HFFc6 (cell line): ENCODE results near the gene GNA14. TPM values are rescaled to one million over a fixed set of nuclear protein-coding genes. Genes with fewer than 3 reads are reported as not detected.

Experiments
- DNase-seq: peaks from one replicate; pipeline ENCODE4 v3.0.0-alpha.2; 2018
- H3K27ac Mint-ChIP-seq: 2 replicates; pipeline ENCODE4 v1.8.0; 2020; ENCODE audit warnings: mild to moderate bottlenecking, mixed read lengths
- H3K27me3 Mint-ChIP-seq: 2 replicates; pipeline ENCODE4 v1.8.0; 2021; ENCODE audit warnings: mild to moderate bottlenecking, moderate library complexity, mixed read lengths; ENCODE audit not compliant: insufficient read depth
- H3K36me3 Mint-ChIP-seq: 2 replicates; pipeline ENCODE4 v1.8.0; 2021; ENCODE audit warnings: low read depth, mixed read lengths
- H3K4me1 Mint-ChIP-seq: 2 replicates; pipeline ENCODE4 v1.8.0; 2020; ENCODE audit warnings: low read depth, mixed read lengths
- H3K4me3 Mint-ChIP-seq: 2 replicates; pipeline ENCODE4 v1.8.0; 2020; ENCODE audit warnings: mild to moderate bottlenecking, moderate library complexity, mixed read lengths
- H3K9me3 Mint-ChIP-seq: 2 replicates; pipeline ENCODE4 v1.8.0; 2020; ENCODE audit warnings: mild to moderate bottlenecking, mixed read lengths
- total RNA-seq, 6 experiments: library from RNA; stranded (reverse); fragmentation: NEBNext Ultra II Directional; extraction: Animal tissue kit (Norgen Biotek cat#: 25700); gene quantifications; 2 replicates in 1 of 6; 3 replicates in 5 of 6; pipeline ENCODE4 v1.2.3, GENCODE V29; 2021
- TF ChIP-seq, protein P1 (sequence below): fragments of 200-600 bp; sonication (generic); IDR thresholded peaks from 2 replicates; pipeline ENCODE4 v1.5.0; 2021; ENCODE audit warnings: antibody characterized with exemption, mild to moderate bottlenecking

The GNA14 gene
- total RNA-seq, 6 experiments from 2014 or later = not detected

DNA sequence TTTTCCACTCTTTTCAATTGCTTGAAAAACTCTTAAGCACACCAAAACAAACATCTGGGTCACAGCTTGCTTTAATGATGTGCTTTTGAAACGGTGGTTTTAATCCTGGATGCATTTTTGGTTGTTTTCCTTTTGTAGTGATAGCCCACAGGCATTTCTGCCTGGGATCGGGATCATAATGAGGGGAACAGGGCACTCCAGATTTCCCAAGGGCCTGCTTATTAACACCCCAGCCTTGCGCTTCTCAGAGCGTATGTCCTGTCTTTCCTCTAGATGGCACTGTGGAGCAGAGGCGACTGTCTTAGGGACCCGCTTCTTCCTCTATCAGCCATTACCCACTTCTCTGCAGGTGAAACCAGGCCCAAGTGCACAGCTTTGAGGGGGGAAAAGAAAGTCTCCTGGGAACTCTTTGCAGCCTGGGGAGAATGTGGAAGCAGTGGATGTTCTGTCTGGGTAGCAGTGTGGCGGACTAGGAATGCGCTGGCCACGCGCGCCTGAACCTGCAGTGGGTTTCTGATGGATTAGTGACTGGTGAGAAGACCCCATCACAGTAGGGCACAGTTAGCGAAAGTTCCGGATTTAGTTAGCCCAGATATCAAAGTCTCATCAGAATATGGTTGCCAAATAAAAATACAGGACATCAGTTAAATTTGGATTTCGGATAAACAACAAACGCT is 190.1 kb downstream of the GNA14 start:
- H3K27ac Mint-ChIP-seq = no peak overlapping the region
- H3K9me3 Mint-ChIP-seq = peaks cover 4% of the 10 kb centered on the region; the same call in 1 of the 2 replicates
- DNase-seq = peak; percentile 48
- H3K4me1 Mint-ChIP-seq = peaks cover 31% of the 10 kb centered on the region
- no peaks in the 10 kb centered on the region for H3K36me3 Mint-ChIP-seq
- peak overlapping the region; percentile 2; the same call in 1 of the 2 replicates for H3K4me3 Mint-ChIP-seq
- TF ChIP-seq, protein P1, sequence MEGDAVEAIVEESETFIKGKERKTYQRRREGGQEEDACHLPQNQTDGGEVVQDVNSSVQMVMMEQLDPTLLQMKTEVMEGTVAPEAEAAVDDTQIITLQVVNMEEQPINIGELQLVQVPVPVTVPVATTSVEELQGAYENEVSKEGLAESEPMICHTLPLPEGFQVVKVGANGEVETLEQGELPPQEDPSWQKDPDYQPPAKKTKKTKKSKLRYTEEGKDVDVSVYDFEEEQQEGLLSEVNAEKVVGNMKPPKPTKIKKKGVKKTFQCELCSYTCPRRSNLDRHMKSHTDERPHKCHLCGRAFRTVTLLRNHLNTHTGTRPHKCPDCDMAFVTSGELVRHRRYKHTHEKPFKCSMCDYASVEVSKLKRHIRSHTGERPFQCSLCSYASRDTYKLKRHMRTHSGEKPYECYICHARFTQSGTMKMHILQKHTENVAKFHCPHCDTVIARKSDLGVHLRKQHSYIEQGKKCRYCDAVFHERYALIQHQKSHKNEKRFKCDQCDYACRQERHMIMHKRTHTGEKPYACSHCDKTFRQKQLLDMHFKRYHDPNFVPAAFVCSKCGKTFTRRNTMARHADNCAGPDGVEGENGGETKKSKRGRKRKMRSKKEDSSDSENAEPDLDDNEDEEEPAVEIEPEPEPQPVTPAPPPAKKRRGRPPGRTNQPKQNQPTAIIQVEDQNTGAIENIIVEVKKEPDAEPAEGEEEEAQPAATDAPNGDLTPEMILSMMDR = peak; percentile 88
- peaks cover 14% of the 10 kb centered on the region for H3K27me3 Mint-ChIP-seq

DNA sequence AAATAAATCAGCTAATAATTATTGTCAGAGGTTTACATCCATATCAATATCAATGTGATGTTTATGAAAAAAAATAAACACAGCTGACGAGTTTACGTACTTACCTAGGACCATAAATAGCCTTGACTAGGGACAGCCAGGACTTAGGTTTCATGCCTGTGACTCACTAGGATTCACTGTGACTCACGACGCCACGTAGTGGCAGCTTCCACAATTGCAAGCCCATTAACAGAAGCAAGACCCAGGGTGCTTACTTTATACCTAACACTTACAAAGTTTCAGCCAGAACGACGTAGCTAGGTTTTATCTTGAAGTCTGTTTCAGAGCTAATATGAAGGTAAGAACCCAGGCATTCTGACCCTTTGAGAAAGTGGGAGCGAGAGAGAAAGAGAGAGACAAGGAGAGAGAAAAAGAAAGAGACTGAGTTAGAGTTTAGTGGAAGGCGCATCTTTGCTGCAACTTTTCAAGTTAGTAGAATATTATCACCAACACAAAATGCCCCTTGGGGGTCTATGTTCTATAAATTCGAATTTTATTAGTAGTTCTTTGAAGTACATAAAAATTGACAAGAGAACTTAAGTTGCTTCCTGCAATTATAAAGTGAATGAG is 191.2 kb downstream of the GNA14 start:
- Mint-ChIP-seq H3K27ac (no peak overlapping the region), H3K36me3 (no peaks in the 10 kb centered on the region), H3K9me3 (peaks cover 4% of the 10 kb centered on the region; the same call in 1 of the 2 replicates), H3K4me3 (peak overlapping the region; percentile 24; the same call in 1 of the 2 replicates), H3K4me1 (peaks cover 31% of the 10 kb centered on the region), H3K27me3 (peaks cover 12% of the 10 kb centered on the region)
- TF ChIP-seq, protein P1 = peak; percentile 95
- peak; percentile 84 for DNase-seq

DNA sequence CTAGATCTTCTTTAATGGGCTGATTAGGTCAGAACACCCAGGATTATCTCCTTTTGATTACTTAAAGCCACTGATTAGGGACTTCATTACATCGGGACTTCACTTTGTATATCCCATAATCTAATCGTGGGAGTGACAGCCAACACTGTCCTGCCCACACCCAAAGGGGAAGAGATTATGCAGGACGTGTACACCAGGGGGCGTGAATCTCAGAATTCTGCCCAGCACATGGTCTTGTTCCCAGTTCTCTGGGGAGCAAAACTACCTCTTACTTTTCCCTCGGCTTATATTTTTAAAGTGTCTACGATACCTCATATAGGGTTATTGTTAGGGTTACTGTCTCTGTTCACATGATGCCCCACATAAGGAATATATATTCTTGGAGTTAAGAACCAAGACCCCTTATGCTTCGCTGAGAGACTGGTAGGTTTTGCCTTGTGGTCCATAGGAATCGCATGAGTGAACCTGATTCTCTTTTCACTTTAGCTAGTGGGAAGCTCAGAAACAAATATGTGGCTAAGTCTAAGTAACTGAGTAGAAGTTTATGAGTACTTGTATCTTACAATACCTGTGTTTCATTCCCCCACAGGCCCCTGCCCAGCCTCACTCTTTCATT is 192.7 kb downstream of the GNA14 start:
- peak; percentile 25 for DNase-seq

DNA sequence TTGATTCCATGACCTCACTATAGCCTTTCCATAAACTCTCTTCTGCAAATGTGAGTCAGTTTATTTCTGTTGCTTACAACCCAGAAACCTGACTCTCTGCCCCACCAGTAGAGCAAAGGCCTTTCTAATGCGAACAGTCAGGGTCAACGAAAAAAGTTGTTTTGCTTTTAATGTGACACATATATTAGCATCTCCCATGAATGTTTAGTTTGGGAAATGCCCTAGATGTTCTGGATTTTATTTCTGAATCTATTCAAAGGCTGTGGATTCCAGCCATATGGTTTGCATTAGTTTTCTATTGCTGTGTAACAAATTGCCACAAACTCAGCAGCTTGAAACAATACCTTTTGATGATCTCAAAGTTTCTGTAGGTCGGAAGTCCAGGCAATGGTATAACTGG is 193.5 kb downstream of the GNA14 start:
- Mint-ChIP-seq H3K4me1 (peaks cover 53% of the 10 kb centered on the region), H3K27me3 (peaks cover 10% of the 10 kb centered on the region; the same call in 1 of the 2 replicates), H3K27ac (no peak overlapping the region), H3K36me3 (peaks cover 5% of the 10 kb centered on the region; the same call in 1 of the 2 replicates), H3K9me3 (peaks cover 8% of the 10 kb centered on the region; the same call in 1 of the 2 replicates), H3K4me3 (no peak overlapping the region)
- TF ChIP-seq, protein P1 = no peak
- DNase-seq = peak; percentile 42

More for the DNA sequence above, 192.7 kb downstream of the GNA14 start:
- H3K4me1 Mint-ChIP-seq = peaks cover 45% of the 10 kb centered on the region
- H3K27me3 Mint-ChIP-seq = peaks cover 12% of the 10 kb centered on the region
- TF ChIP-seq, protein P1 = peak; percentile 80
- no peak overlapping the region for H3K27ac Mint-ChIP-seq
- peaks cover 5% of the 10 kb centered on the region; the same call in 1 of the 2 replicates for H3K36me3 Mint-ChIP-seq
- peaks cover 8% of the 10 kb centered on the region; the same call in 1 of the 2 replicates for H3K9me3 Mint-ChIP-seq
- no peak overlapping the region for H3K4me3 Mint-ChIP-seq

DNA sequence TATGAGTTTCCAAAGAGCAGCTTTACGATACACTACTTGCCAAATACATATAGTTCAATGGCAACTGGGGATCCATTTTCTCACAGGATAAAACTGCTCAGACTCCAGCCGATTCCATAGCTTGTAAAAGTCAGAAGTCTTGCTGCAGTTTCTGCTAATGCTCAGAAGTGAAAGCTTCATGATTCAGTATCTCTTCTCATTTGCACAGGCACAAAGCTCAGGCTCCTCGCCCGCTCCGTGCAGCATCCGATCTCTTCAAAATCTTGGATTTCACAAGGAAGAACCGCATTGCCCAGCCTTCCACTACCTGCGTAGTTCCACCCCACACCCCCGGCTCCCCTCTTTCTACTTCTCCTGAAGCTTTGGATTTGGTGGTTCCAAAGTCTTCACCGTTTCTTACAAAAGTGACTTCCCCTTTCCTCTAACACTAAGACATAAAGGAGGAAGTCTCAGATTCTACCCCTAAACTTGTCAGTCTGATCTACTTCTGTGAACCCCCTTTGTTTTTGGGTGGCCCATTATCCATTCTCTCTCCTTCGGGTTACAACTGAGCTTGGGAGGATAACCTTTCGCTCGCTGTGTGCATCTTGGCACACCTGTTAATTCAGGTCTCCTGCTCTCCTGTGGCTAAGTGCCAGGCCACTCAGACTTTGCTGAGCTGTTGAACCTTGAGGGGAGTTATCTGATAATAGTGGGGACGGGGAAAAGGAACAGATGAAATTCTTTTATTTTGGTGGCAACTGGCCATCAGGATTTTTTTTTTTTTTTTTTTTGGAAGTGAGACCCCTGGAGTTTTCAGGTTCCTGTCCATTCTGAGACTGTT is 194.1 kb downstream of the GNA14 start:
- peaks cover 10% of the 10 kb centered on the region; the same call in 1 of the 2 replicates for H3K27me3 Mint-ChIP-seq
- no peak overlapping the region for H3K4me3 Mint-ChIP-seq
- TF ChIP-seq, protein P1 = no peak
- H3K36me3 Mint-ChIP-seq = peaks cover 5% of the 10 kb centered on the region; the same call in 1 of the 2 replicates
- H3K4me1 Mint-ChIP-seq = peaks cover 59% of the 10 kb centered on the region
- H3K9me3 Mint-ChIP-seq = peaks cover 8% of the 10 kb centered on the region; the same call in 1 of the 2 replicates
- H3K27ac Mint-ChIP-seq = no peak overlapping the region
- no peak for DNase-seq
